Esophagus muscularis mucosa (tissue), 3 donors: Measurements from ENCODE around the gene ZRANB1.

ENCODE experiments used
- POLR2A ChIP-seq: fragments of 450-650 bp; IDR thresholded peaks from one replicate; pipeline ENCODE4 v1.6.1; 2017; ENCODE audit warnings: antibody characterized with exemption, moderate library complexity, mild to moderate bottlenecking, low read depth
- TF ChIP-seq, protein P1 (sequence below), 3 experiments: fragments of 200-600 bp in 2 of 3; fragments of 450-650 bp in 1 of 3; sonication (generic) in 2 of 3; IDR thresholded peaks; one replicate each; pipeline ENCODE4 v1.5.1; 2017 to 2019; ENCODE audit warnings: antibody characterized with exemption in 3 of 3, mild to moderate bottlenecking in 2 of 3, moderate library complexity in 1 of 3

DNA sequence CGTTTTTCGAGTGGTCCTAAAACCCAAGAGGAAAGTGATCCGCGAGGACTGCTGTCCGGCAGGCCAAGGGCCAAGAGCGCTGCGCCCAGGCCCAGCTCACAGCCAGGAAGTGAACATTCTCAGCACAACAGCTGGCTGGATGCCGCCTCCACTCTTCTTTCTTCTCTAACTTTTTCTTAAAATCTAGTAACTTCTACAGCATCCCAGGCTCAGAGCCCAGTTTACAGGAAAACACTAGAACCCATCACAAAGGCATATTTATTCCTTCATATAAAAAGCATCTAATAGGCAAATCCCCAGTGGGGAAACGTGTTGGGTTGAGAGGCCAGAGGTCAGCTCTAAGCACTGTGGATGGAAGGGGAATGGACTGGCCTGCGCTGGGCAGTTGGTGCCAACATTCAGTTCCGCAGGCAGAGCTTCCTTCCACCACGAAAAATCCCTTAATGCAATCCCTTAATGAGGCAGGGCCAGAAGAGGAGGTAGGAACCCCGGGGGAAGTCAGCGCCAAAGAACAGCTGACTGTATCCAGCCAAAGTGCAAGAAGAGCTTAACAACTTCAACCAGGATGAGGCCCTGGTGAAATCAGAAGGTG, 74.8 kb downstream of the ZRANB1 start:
- TF ChIP-seq, protein P1, sequence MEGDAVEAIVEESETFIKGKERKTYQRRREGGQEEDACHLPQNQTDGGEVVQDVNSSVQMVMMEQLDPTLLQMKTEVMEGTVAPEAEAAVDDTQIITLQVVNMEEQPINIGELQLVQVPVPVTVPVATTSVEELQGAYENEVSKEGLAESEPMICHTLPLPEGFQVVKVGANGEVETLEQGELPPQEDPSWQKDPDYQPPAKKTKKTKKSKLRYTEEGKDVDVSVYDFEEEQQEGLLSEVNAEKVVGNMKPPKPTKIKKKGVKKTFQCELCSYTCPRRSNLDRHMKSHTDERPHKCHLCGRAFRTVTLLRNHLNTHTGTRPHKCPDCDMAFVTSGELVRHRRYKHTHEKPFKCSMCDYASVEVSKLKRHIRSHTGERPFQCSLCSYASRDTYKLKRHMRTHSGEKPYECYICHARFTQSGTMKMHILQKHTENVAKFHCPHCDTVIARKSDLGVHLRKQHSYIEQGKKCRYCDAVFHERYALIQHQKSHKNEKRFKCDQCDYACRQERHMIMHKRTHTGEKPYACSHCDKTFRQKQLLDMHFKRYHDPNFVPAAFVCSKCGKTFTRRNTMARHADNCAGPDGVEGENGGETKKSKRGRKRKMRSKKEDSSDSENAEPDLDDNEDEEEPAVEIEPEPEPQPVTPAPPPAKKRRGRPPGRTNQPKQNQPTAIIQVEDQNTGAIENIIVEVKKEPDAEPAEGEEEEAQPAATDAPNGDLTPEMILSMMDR (IDR thresholded peaks at IDR 0.05) = no peak
- no peak for TF ChIP-seq POLR2A
